ENCODE measurements around the gene HEXIM1.

HEXIM1 gene

GRCh38 chr17:45161288-45162024 is 13.2 kb downstream of the HEXIM1 start, which contains the start of gene HEXIM2:
HEXIM2 (plus strand) TSS chr17:45161875; CDS start chr17:45162794, 919 bp downstream.
- peak within 1 kb of the TSS; percentile 100 for H3K27ac ChIP-seq
- TF ChIP-seq ZFX (IDR thresholded peaks at IDR 0.05): peak; percentile 70
- TF ChIP-seq CTCF (conservative IDR thresholded peaks at IDR 0.05): no peak

DNA sequence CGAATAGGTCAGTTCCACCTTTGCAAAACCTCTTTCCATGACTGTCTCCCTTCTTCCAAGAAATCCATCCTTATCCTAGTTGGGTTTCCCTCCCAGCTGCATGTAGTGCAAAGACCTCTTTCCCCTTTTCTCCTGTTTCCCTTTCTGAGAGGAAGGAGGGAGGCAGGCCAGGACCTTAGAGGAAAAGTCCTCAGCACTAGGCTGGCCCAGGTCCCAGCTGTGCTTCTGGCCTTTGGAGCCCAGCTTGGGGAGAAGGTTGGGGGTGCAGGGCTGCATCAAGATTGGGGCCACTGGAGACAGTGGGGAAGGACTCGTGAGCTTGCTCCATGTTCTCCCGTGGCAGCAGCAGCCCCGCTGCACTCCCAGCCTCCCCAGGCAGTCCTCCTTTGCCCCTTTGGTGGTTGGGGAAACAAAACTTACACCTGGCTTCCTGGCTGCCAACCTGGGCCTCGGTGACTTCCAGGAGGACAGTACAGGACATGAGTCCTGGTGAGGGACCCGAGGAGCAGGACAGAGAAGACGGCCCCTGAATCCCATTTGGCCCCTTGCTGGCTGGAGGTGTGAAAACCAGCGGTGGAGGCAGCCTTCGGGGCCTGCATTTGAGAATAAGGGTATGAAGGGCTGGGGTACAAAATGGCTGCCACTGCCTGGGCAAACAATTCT is 13.9 kb downstream of the HEXIM1 start:
- peak overlapping the region; percentile 100 for H3K27ac ChIP-seq
- TF ChIP-seq ZFX (IDR thresholded peaks at IDR 0.05) (no peak), CTCF (conservative IDR thresholded peaks at IDR 0.05) (no peak)

- TF ChIP-seq ZFX (IDR thresholded peaks at IDR 0.05) (no peak), CTCF (conservative IDR thresholded peaks at IDR 0.05) (no peak)
- H3K27ac ChIP-seq: no peak overlapping the region
These were observed 16.5 kb downstream of the HEXIM1 start for GRCh38 chr17:45164734-45165269.

DNA sequence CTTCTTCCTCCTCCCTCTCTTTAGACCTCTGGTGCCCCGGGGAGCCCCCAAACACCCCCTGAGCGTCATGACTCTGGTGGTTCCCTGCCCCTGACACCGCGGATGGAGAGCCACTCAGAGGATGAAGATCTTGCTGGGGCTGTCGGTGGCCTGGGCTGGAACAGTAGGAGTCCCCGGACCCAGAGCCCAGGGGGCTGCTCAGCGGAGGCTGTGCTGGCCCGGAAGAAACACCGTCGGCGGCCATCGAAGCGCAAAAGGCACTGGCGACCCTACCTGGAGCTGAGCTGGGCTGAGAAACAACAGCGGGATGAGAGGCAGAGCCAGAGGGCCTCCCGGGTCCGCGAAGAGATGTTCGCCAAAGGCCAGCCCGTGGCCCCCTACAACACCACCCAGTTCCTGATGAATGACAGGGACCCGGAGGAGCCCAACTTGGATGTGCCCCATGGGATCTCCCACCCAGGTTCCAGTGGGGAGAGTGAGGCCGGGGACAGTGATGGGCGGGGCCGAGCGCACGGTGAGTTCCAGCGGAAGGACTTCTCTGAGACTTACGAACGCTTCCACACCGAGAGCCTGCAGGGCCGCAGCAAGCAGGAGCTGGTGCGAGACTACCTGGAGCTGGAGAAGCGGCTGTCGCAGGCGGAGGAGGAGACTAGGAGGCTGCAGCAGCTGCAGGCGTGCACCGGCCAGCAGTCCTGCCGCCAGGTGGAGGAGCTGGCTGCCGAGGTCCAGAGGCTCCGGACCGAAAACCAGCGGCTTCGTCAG is 20.9 kb downstream of the HEXIM1 start:
- H3K27ac ChIP-seq: no peak overlapping the region
- TF ChIP-seq CTCF (conservative IDR thresholded peaks at IDR 0.05) (no peak), ZFX (IDR thresholded peaks at IDR 0.05) (no peak)

GRCh38 chr17:45170280-45170930 is 22.1 kb downstream of the HEXIM1 start:
- H3K27ac ChIP-seq: no peak overlapping the region
- no peak for TF ChIP-seq ZFX (IDR thresholded peaks at IDR 0.05)
- no peak for TF ChIP-seq CTCF (conservative IDR thresholded peaks at IDR 0.05)

DNA sequence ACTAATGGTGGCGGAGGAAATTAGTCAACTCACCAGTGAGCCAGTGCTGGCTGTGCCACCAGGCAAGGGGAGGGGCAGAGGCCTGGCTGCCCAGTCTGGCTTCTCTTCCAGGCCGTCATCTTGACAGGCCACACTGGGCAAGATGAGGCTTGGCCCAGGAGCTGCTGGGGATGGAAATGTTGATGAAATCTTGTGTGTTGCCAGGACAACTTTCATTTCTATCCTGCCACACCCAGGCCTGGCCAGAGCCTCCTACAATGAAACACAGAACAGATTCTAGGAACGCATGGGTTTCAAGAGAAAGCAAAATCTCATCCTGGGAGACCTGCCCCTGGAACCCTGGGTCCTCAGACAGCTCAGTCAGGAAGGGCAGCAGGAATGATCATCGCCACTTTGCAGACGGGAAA is 22.7 kb downstream of the HEXIM1 start:
- TF ChIP-seq ZFX (IDR thresholded peaks at IDR 0.05): no peak
- no peak for TF ChIP-seq CTCF (conservative IDR thresholded peaks at IDR 0.05)
- no peak overlapping the region; the same call in 1 of the 2 replicates for H3K27ac ChIP-seq
